Mesendoderm (in vitro differentiated cells): ENCODE measurements around the gene CPSF4L.

Experiments
- DNase-seq: peaks from one replicate; pipeline ENCODE4 v3.0.0; 2013
- H2AK5ac ChIP-seq: 2 replicates; pipeline ENCODE4 v1.6.1; 2013; ENCODE audit warnings: low read length, inconsistent platforms
- H2BK120ac ChIP-seq: 2 replicates; pipeline ENCODE4 v1.6.1; 2013; ENCODE audit warnings: low read depth, mild to moderate bottlenecking, low read length, moderate library complexity, mixed read lengths
- H2BK15ac ChIP-seq: replicated peaks from 2 replicates; pipeline ENCODE4 v1.6.1; 2013; ENCODE audit warnings: low read depth, mild to moderate bottlenecking, moderate library complexity
- H2BK5ac ChIP-seq: 2 replicates; pipeline ENCODE4 v1.6.1; 2013; ENCODE audit warnings: low read length, inconsistent platforms
- H3K18ac ChIP-seq: 2 replicates; pipeline ENCODE4 v1.6.1; 2013; ENCODE audit warnings: mild to moderate bottlenecking, low read length, mixed read lengths
- H3K23ac ChIP-seq: one replicate; pipeline ENCODE4 v1.6.1; 2013; ENCODE audit warnings: low read length
- H3K27ac ChIP-seq: 2 replicates; pipeline ENCODE4 v1.5.1; 2013; ENCODE audit warnings: low read depth, mild to moderate bottlenecking, inconsistent platforms, low read length, moderate library complexity
- H3K27me3 ChIP-seq: 2 replicates; pipeline ENCODE4 v1.6.1; 2013; ENCODE audit warnings: low read length, control low read depth, mild to moderate bottlenecking, inconsistent platforms; ENCODE audit not compliant: insufficient read depth, poor library complexity
- H3K36me3 ChIP-seq: 2 replicates; pipeline ENCODE4 v1.6.1; 2013; ENCODE audit warnings: low read length, inconsistent platforms; ENCODE audit not compliant: control insufficient read depth, insufficient read depth
- H3K4ac ChIP-seq: one replicate; pipeline ENCODE4 v1.6.1; 2013; ENCODE audit warnings: low read depth, mild to moderate bottlenecking, low read length, moderate library complexity
- H3K4me1 ChIP-seq: 2 replicates; pipeline ENCODE4 v1.6.1; 2013; ENCODE audit warnings: low read depth, low read length, inconsistent platforms; ENCODE audit not compliant: control insufficient read depth
- H3K4me2 ChIP-seq: 2 replicates; pipeline ENCODE4 v1.6.1; 2013; ENCODE audit warnings: low read length
- H3K4me3 ChIP-seq: 2 replicates; pipeline ENCODE4 v1.5.1; 2013; ENCODE audit warnings: mild to moderate bottlenecking, low read length
- H3K56ac ChIP-seq: one replicate; pipeline ENCODE4 v1.6.1; 2013; ENCODE audit warnings: low read length
- H3K79me1 ChIP-seq: 2 replicates; pipeline ENCODE4 v1.6.1; 2013; ENCODE audit warnings: low read length, inconsistent platforms
- H3K79me2 ChIP-seq: 2 replicates; pipeline ENCODE4 v1.6.1; 2013; ENCODE audit warnings: mild to moderate bottlenecking, low read length; ENCODE audit not compliant: control insufficient read depth, insufficient read depth
- H3K9ac ChIP-seq: 2 replicates; pipeline ENCODE4 v1.6.1; 2013; ENCODE audit warnings: low read length, inconsistent platforms
- H4K5ac ChIP-seq: one replicate; pipeline ENCODE4 v1.6.1; 2013; ENCODE audit warnings: low read length
- H4K8ac ChIP-seq: one replicate; pipeline ENCODE4 v1.6.1; 2013; ENCODE audit warnings: low read depth, mild to moderate bottlenecking, control low read depth, low read length, moderate library complexity
- WGBS: extraction: QIAGEN DNeasy Blood & Tissue Kit; methylation state at CpG from one replicate; pipeline ENCODE4 v1.1.7; 2013; ENCODE audit warnings: low lambda C conversion rate, missing lambda C conversion rate; ENCODE audit not compliant: insufficient coverage; ENCODE audit errors: extremely low coverage; 5-methylcytosine and 5-hydroxymethylcytosine counted together

CPSF4L gene

DNA sequence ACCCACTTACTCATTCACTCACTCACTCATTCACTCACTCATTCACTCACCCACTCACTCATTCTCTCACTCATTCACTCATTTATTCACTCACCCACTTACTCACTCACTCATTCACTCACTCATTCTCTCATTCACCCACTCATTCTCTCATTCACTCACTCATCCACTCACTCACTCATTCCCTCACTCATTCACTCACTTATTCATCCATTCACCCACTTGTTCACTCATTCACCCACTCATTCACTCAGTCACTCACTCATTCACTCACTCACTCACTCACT lies 7.6 kb upstream of the CPSF4L start:
- Histone ChIP-seq H3K23ac (no peak overlapping the region), H3K4ac (no peak overlapping the region), H4K5ac (no peak overlapping the region), H3K27ac (no peak overlapping the region), H2AK5ac (no peak overlapping the region), H3K18ac (no peak overlapping the region), H3K79me2 (no peaks in the 10 kb centered on the region), H2BK15ac (no peak overlapping the region), H3K56ac (no peak overlapping the region), H3K4me1 (no peaks in the 10 kb centered on the region), H4K8ac (no peak overlapping the region), H3K4me2 (no peak overlapping the region), H3K79me1 (no peaks in the 10 kb centered on the region), H2BK120ac (no peak overlapping the region), H3K9ac (no peak overlapping the region), H2BK5ac (no peak overlapping the region), H3K4me3 (no peak overlapping the region), H3K36me3 (no peaks in the 10 kb centered on the region), H3K27me3 (no peaks in the 10 kb centered on the region)
- DNase-seq, result no peak

- Histone ChIP-seq H3K36me3 (no peaks in the 10 kb centered on the region), H4K8ac (no peak overlapping the region), H3K9ac (no peak overlapping the region), H2BK15ac (no peak overlapping the region), H3K27me3 (no peaks in the 10 kb centered on the region), H3K79me2 (no peaks in the 10 kb centered on the region), H2BK120ac (no peak overlapping the region), H2AK5ac (no peak overlapping the region), H3K4me1 (no peaks in the 10 kb centered on the region), H3K4me2 (no peak overlapping the region), H3K23ac (no peak overlapping the region), H3K56ac (no peak overlapping the region), H3K18ac (no peak overlapping the region), H3K79me1 (no peaks in the 10 kb centered on the region), H2BK5ac (no peak overlapping the region), H3K4me3 (no peak overlapping the region), H3K27ac (no peak overlapping the region), H3K4ac (no peak overlapping the region), H4K5ac (no peak overlapping the region)
- no peak for DNase-seq
- no CpG with 5 or more reads among the region's 9 CpGs for WGBS
These were observed 7.1 kb upstream of the CPSF4L start for GRCh38 chr17:73268582-73269328.

- H3K9ac ChIP-seq, result no peak overlapping the region
- no peak overlapping the region for H4K5ac ChIP-seq
- no peak for DNase-seq
- no peaks in the 10 kb centered on the region for H3K79me1 ChIP-seq
- H3K4me2 ChIP-seq, result no peak overlapping the region
- no peaks in the 10 kb centered on the region for H3K79me2 ChIP-seq
- no peak overlapping the region for H3K27ac ChIP-seq
- H2BK15ac ChIP-seq, result no peak overlapping the region
- no peak overlapping the region for H3K23ac ChIP-seq
- WGBS, result no CpG with 5 or more reads among the region's 11 CpGs
- no peak overlapping the region for H2BK120ac ChIP-seq
- no peaks in the 10 kb centered on the region for H3K27me3 ChIP-seq
- H3K4ac ChIP-seq, result no peak overlapping the region
- H3K4me3 ChIP-seq, result no peak overlapping the region
- no peak overlapping the region for H2AK5ac ChIP-seq
- H3K56ac ChIP-seq, result no peak overlapping the region
- no peak overlapping the region for H3K18ac ChIP-seq
- no peaks in the 10 kb centered on the region for H3K36me3 ChIP-seq
- no peaks in the 10 kb centered on the region for H3K4me1 ChIP-seq
- H4K8ac ChIP-seq, result no peak overlapping the region
- H2BK5ac ChIP-seq, result no peak overlapping the region
These were observed 6.2 kb upstream of the CPSF4L start for GRCh38 chr17:73267648-73268537.

DNA sequence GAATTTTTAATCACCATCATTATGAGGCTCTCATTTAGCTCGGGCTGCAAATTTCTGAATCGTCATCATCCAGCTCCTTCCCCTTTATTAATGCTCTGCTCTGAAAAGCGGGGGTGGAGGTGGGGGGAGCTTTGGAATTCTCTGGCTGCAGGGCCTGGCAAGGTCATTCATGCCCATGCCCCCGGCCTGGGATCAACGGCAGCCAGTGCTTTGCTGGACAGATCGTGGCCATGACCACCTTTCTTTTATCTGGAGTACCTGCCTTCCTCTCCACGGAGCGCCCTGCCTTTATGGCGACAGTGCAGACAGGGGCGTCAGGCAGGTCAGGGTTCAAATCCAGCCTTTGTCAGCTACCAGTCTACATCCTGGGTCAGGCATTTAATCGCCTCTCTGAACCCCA lies 5.1 kb upstream of the CPSF4L start:
- no peak overlapping the region for H3K56ac ChIP-seq
- no peak overlapping the region for H3K4ac ChIP-seq
- no peak overlapping the region for H3K23ac ChIP-seq
- no peak overlapping the region for H2BK15ac ChIP-seq
- no peak for DNase-seq
- no peak overlapping the region for H2BK5ac ChIP-seq
- H3K79me1 ChIP-seq, result no peaks in the 10 kb centered on the region
- H2AK5ac ChIP-seq, result no peak overlapping the region
- H3K18ac ChIP-seq, result no peak overlapping the region
- H3K27ac ChIP-seq, result no peak overlapping the region
- WGBS, result no CpG with 5 or more reads among the region's 11 CpGs
- H3K4me3 ChIP-seq, result no peak overlapping the region
- no peaks in the 10 kb centered on the region for H3K79me2 ChIP-seq
- H3K27me3 ChIP-seq, result no peaks in the 10 kb centered on the region
- H3K4me1 ChIP-seq, result peaks cover 7% of the 10 kb centered on the region
- no peak overlapping the region for H3K4me2 ChIP-seq
- no peak overlapping the region for H4K8ac ChIP-seq
- H4K5ac ChIP-seq, result no peak overlapping the region
- no peak overlapping the region for H2BK120ac ChIP-seq
- no peaks in the 10 kb centered on the region for H3K36me3 ChIP-seq
- H3K9ac ChIP-seq, result no peak overlapping the region

DNA sequence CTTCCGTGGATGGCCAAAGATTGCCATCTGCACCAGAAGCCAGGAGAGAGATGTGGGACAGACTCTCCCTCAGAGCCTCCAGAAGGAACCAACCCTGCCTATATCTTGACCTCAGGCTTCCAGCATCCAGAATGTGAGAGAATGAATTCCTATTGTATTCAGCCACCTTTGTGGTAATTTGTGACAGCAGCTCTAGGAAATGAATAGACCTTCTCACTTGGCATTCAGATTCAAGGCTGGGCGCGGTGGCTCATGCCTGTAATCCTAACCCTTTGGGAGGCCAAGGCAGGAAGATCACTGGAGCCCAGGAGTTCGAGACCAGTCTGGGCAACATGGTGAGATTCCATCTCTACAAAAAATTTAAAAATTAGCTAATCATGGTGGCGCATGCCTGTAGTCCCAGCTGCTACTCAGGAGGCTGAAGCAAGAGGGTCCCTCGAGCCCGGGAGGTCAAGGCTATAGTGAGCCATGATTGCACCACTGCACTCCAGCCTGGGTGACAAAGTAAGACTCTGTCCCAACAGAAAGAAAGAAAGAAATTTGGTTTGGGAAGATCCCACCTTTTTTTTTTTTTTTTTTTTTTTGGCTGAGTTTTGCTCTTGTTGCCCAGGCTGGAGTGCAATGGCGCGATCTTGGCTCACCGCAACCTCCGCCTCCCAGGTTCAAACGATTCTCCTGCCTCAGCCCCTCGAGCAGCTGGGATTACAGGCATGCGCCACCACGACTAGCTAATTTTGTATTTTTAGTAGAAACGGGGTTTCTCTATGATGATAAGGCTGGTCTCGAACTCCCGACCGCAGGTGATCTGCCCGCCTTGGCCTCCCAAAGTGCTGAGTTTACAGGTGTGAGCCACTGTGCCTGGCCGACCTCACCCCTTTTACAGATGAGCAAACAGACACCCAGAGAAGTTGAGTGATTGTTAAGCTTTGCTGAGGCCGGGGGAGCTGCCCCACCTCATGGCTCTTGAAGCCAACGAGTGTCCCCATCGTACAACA lies 4.3 kb upstream of the CPSF4L start:
- H3K4me3 ChIP-seq, result no peak overlapping the region
- no peak overlapping the region for H4K8ac ChIP-seq
- no peaks in the 10 kb centered on the region for H3K27me3 ChIP-seq
- H3K23ac ChIP-seq, result no peak overlapping the region
- no CpG with 5 or more reads among the region's 24 CpGs for WGBS
- no peak overlapping the region for H3K27ac ChIP-seq
- no peak overlapping the region for H2BK5ac ChIP-seq
- no peaks in the 10 kb centered on the region for H3K36me3 ChIP-seq
- DNase-seq, result peak; percentile 63
- no peak overlapping the region for H3K56ac ChIP-seq
- H4K5ac ChIP-seq, result no peak overlapping the region
- H3K4me1 ChIP-seq, result peaks cover 8% of the 10 kb centered on the region
- no peaks in the 10 kb centered on the region for H3K79me1 ChIP-seq
- no peaks in the 10 kb centered on the region for H3K79me2 ChIP-seq
- H3K18ac ChIP-seq, result no peak overlapping the region
- H3K4me2 ChIP-seq, result no peak overlapping the region
- H3K4ac ChIP-seq, result no peak overlapping the region
- no peak overlapping the region for H2AK5ac ChIP-seq
- no peak overlapping the region for H3K9ac ChIP-seq
- no peak overlapping the region for H2BK120ac ChIP-seq
- H2BK15ac ChIP-seq, result no peak overlapping the region
